Superior temporal gyrus (tissue), 1 donor: Measurements from ENCODE around the gene ABCA13.

Experiments
- DNase-seq: peaks from one replicate; pipeline ENCODE4 v3.0.0-alpha.2; 2016; ENCODE audit errors: extremely low spot score

The ABCA13 gene

GRCh38 chr7:48511080-48511479 lies 339.8 kb downstream of the ABCA13 start:
- DNase-seq, result peak; percentile 13

GRCh38 chr7:48512892-48513291 lies 341.6 kb downstream of the ABCA13 start:
- DNase-seq, result no peak

- DNase-seq, result no peak
Measured at GRCh38 chr7:48515171-48515570, 343.9 kb downstream of the ABCA13 start.

GRCh38 chr7:48518092-48518491 lies 346.8 kb downstream of the ABCA13 start:
- no peak for DNase-seq

- DNase-seq, result no peak
Measured at GRCh38 chr7:48522692-48523091, 351.4 kb downstream of the ABCA13 start.

- DNase-seq, result no peak
Measured at GRCh38 chr7:48525736-48526732, 354.8 kb downstream of the ABCA13 start.

- DNase-seq, result no peak
Measured at GRCh38 chr7:48528646-48529045, 357.4 kb downstream of the ABCA13 start.

GRCh38 chr7:48537561-48537960 lies 366.3 kb downstream of the ABCA13 start:
- no peak for DNase-seq

- no peak for DNase-seq
Measured at GRCh38 chr7:48540746-48541145, 369.5 kb downstream of the ABCA13 start.

- DNase-seq, result no peak
Measured at GRCh38 chr7:48548667-48549066, 377.4 kb downstream of the ABCA13 start.

- DNase-seq, result no peak
Measured at GRCh38 chr7:48551652-48552051, 380.4 kb downstream of the ABCA13 start.

GRCh38 chr7:48563334-48563733 lies 392.1 kb downstream of the ABCA13 start:
- DNase-seq, result no peak

GRCh38 chr7:48575516-48575915 lies 404.3 kb downstream of the ABCA13 start:
- no peak for DNase-seq

GRCh38 chr7:48587475-48587874 lies 416.2 kb downstream of the ABCA13 start:
- no peak for DNase-seq

- no peak for DNase-seq
Measured at GRCh38 chr7:48594349-48594748, 423.1 kb downstream of the ABCA13 start.

GRCh38 chr7:48595756-48596155 lies 424.5 kb downstream of the ABCA13 start:
- no peak for DNase-seq

- no peak for DNase-seq
Measured at GRCh38 chr7:48610705-48611104, 439.4 kb downstream of the ABCA13 start.

- DNase-seq, result no peak
Measured at GRCh38 chr7:48611993-48612392, 440.7 kb downstream of the ABCA13 start.

- DNase-seq, result no peak
Measured at GRCh38 chr7:48617508-48617907, 446.2 kb downstream of the ABCA13 start.

GRCh38 chr7:48617993-48618392 lies 446.7 kb downstream of the ABCA13 start:
- no peak for DNase-seq

GRCh38 chr7:48621076-48621475 lies 449.8 kb downstream of the ABCA13 start:
- no peak for DNase-seq

GRCh38 chr7:48627164-48627563 lies 455.9 kb downstream of the ABCA13 start:
- no peak for DNase-seq

GRCh38 chr7:48628793-48629349 lies 457.6 kb downstream of the ABCA13 start:
- no peak for DNase-seq
